ENCODE data around the gene ANP32A.

Gene ANP32A

GRCh38 chr15:68816158-68816557 is 4.5 kb downstream of the ANP32A start:
- Mint-ChIP-seq H3K4me3 (peak overlapping the region; percentile 95), H3K9me3 (no peaks in the 10 kb centered on the region), H3K36me3 (ENCODE audit: low read depth) (peaks cover 32% of the 10 kb centered on the region), H3K27me3 (no peaks in the 10 kb centered on the region), H3K4me1 (peaks cover 58% of the 10 kb centered on the region), H3K27ac (peak overlapping the region; percentile 97)
- ATAC-seq (no peak), DNase-seq (no peak)

- no peak for DNase-seq
- Mint-ChIP-seq H3K27ac (peak overlapping the region; percentile 97), H3K27me3 (no peaks in the 10 kb centered on the region), H3K36me3 (ENCODE audit: low read depth) (peaks cover 34% of the 10 kb centered on the region), H3K9me3 (no peaks in the 10 kb centered on the region), H3K4me3 (peak overlapping the region; percentile 95), H3K4me1 (peaks cover 62% of the 10 kb centered on the region)
- no peak for ATAC-seq
These were observed 5.1 kb downstream of the ANP32A start for GRCh38 chr15:68815598-68815997.

DNA sequence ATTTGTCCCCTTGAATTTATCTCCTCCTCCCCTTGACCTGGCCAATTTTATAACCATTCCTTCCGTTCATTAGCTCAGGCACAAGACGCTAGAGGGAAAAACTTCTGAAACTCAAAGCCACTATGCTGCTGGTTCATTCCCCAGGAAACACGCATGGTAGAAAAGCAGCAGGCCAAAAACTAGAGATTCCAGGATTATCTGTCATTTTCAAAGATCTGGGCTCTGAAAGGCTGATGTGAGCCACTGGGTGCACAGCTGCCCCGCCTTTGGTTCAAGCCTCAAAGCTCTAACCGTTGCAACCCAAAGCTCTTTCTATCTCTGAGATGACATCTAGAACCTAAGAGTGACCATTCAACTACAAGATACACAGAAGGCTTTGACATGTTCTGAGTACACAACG is 6.1 kb downstream of the ANP32A start:
- DNase-seq (no peak), ATAC-seq (no peak)
- Mint-ChIP-seq H3K27me3 (no peaks in the 10 kb centered on the region), H3K4me3 (no peak overlapping the region), H3K9me3 (no peaks in the 10 kb centered on the region), H3K36me3 (ENCODE audit: low read depth) (peaks cover 40% of the 10 kb centered on the region), H3K4me1 (peaks cover 72% of the 10 kb centered on the region), H3K27ac (peak overlapping the region; percentile 29)

- H3K9me3 Mint-ChIP-seq = no peaks in the 10 kb centered on the region
- peaks cover 90% of the 10 kb centered on the region for H3K4me1 Mint-ChIP-seq
- ATAC-seq (no peak), DNase-seq (no peak)
- no peak overlapping the region for H3K4me3 Mint-ChIP-seq
- peak overlapping the region; percentile 67 for H3K27ac Mint-ChIP-seq
- no peaks in the 10 kb centered on the region for H3K27me3 Mint-ChIP-seq
- peaks cover 42% of the 10 kb centered on the region for H3K36me3 Mint-ChIP-seq (ENCODE audit: low read depth)
These were observed 7.9 kb downstream of the ANP32A start for GRCh38 chr15:68812597-68813431.

DNA sequence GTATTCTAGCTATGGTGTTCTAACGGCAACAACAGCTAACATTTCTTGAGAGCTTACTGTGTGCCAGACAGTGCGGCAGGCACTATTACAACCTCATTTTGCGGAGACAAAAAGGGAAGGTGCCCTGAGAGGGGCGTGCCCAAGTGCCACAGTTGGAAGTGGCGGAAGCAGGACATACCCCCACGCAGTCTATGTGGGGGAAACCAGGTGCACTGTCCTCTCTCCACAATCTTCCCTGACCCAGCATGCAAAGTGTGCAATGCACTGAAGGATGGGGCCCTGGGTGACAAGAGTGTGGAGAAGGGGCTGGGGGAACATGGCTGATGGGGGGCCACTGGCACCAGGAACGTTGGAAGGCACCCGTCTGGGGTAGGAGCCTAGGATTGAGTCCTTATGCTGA is 8.6 kb downstream of the ANP32A start:
- Mint-ChIP-seq H3K27ac (peak overlapping the region; percentile 18), H3K36me3 (ENCODE audit: low read depth) (peaks cover 39% of the 10 kb centered on the region), H3K9me3 (no peaks in the 10 kb centered on the region), H3K4me3 (no peak overlapping the region), H3K27me3 (no peaks in the 10 kb centered on the region), H3K4me1 (peaks cover 91% of the 10 kb centered on the region)
- DNase-seq (no peak), ATAC-seq (no peak)

GRCh38 chr15:68809517-68809916 is 11.2 kb downstream of the ANP32A start:
- no peaks in the 10 kb centered on the region for H3K9me3 Mint-ChIP-seq
- no peak overlapping the region for H3K4me3 Mint-ChIP-seq
- no peak for ATAC-seq
- H3K27me3 Mint-ChIP-seq = no peaks in the 10 kb centered on the region
- H3K27ac Mint-ChIP-seq = peak overlapping the region; percentile 52
- DNase-seq = no peak
- peaks cover 28% of the 10 kb centered on the region for H3K36me3 Mint-ChIP-seq (ENCODE audit: low read depth)
- peaks cover 88% of the 10 kb centered on the region for H3K4me1 Mint-ChIP-seq

GRCh38 chr15:68808770-68809169 is 11.9 kb downstream of the ANP32A start:
- Mint-ChIP-seq H3K27ac (no peak overlapping the region), H3K9me3 (no peaks in the 10 kb centered on the region), H3K4me3 (no peak overlapping the region), H3K27me3 (no peaks in the 10 kb centered on the region), H3K36me3 (ENCODE audit: low read depth) (peaks cover 29% of the 10 kb centered on the region), H3K4me1 (peaks cover 91% of the 10 kb centered on the region)
- DNase-seq (no peak), ATAC-seq (no peak)

- no peak overlapping the region for H3K4me3 Mint-ChIP-seq
- no peak for ATAC-seq
- no peaks in the 10 kb centered on the region for H3K9me3 Mint-ChIP-seq
- no peaks in the 10 kb centered on the region for H3K27me3 Mint-ChIP-seq
- peaks cover 87% of the 10 kb centered on the region for H3K4me1 Mint-ChIP-seq
- H3K27ac Mint-ChIP-seq = no peak overlapping the region
- H3K36me3 Mint-ChIP-seq (ENCODE audit: low read depth) = peaks cover 29% of the 10 kb centered on the region
- DNase-seq = no peak
These were observed 12.6 kb downstream of the ANP32A start for GRCh38 chr15:68808091-68808490.

GRCh38 chr15:68807249-68807648 is 13.4 kb downstream of the ANP32A start:
- H3K4me3 Mint-ChIP-seq = no peak overlapping the region
- no peak for ATAC-seq
- peaks cover 28% of the 10 kb centered on the region for H3K36me3 Mint-ChIP-seq (ENCODE audit: low read depth)
- H3K4me1 Mint-ChIP-seq = peaks cover 84% of the 10 kb centered on the region
- no peak for DNase-seq
- no peak overlapping the region for H3K27ac Mint-ChIP-seq
- H3K27me3 Mint-ChIP-seq = no peaks in the 10 kb centered on the region
- no peaks in the 10 kb centered on the region for H3K9me3 Mint-ChIP-seq

DNA sequence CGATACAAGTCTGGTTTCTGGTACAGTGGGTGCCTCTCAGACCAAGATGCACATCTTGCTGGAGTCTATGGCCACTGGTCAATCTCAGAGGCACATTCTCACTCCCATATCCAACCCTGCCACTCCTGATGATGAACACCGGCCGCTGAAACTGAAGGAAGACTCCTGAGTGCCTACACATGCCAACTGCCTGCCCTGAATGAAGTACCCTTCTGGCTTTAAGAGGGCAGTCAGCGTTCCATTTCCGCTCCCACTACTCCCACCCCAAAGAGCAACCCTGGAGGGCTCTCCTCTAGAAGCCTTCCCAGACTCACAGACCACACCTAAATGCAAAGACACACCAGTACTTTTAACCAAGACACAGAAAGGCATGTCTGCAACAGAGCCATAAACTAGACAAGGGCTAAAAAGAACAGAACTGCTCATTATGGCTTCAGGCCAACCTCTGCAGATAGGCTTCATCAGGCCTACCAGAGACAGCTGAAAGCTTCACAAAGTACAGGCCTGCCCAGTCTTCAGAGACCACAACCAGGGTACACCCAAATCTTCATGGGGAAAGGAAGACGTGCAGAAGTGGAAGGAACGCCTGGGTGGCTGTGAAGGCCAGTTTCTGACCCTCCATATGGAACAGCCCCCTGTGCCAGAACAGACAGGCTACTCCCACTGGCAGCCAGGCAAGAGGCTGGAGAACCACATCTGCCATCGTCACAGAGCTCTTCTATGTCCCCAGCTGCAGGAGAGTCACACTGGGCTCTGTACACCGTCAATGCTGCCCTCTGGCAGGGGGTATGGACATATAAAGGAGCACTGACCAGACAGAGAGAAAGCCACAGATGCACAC is 14.3 kb downstream of the ANP32A start:
- Mint-ChIP-seq H3K4me3 (no peak overlapping the region), H3K27ac (no peak overlapping the region), H3K36me3 (ENCODE audit: low read depth) (peaks cover 24% of the 10 kb centered on the region), H3K9me3 (no peaks in the 10 kb centered on the region), H3K4me1 (peaks cover 83% of the 10 kb centered on the region), H3K27me3 (no peaks in the 10 kb centered on the region)
- DNase-seq = no peak
- ATAC-seq = no peak

- H3K4me3 Mint-ChIP-seq = no peak overlapping the region
- peaks cover 80% of the 10 kb centered on the region for H3K4me1 Mint-ChIP-seq
- no peak for DNase-seq
- ATAC-seq = no peak
- H3K36me3 Mint-ChIP-seq (ENCODE audit: low read depth) = peaks cover 18% of the 10 kb centered on the region
- H3K27me3 Mint-ChIP-seq = no peaks in the 10 kb centered on the region
- no peaks in the 10 kb centered on the region for H3K9me3 Mint-ChIP-seq
- H3K27ac Mint-ChIP-seq = no peak overlapping the region
These were observed 18.3 kb downstream of the ANP32A start for GRCh38 chr15:68802373-68802772.

DNA sequence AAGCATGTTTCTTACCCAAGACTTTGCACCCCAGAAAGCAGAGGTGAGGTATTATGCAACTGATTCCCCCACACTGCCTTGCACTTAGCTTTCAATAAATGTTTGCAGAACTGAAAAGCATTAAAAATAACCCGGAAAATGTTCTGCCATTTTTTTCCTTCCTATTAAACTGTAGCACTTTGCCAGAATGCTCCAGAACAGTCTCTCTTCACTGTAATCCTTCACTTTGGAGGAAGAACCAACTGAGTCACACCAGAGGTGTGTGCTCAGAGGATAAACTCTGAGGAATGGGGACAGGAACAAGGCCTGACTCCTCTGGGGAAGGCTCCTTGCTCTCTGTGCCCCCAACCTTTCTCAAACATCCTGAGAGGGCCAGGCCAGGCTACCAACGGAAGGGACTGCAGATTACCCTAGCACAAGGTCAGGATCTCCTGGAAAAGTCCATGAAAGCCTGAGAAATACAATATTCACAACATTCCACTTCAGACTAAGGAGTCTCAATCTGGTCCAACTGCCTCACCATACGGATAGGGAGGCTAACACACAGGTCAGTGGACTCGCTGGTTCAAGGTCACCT is 19.0 kb downstream of the ANP32A start:
- no peaks in the 10 kb centered on the region for H3K9me3 Mint-ChIP-seq

GRCh38 chr15:68800875-68801274 is 19.8 kb downstream of the ANP32A start:
- H3K27ac Mint-ChIP-seq = no peak overlapping the region
- peaks cover 83% of the 10 kb centered on the region for H3K4me1 Mint-ChIP-seq
- no peak overlapping the region for H3K4me3 Mint-ChIP-seq
- no peak for DNase-seq
- no peak for ATAC-seq
- peaks cover 11% of the 10 kb centered on the region for H3K36me3 Mint-ChIP-seq (ENCODE audit: low read depth)
- H3K9me3 Mint-ChIP-seq = no peaks in the 10 kb centered on the region
- H3K27me3 Mint-ChIP-seq = no peaks in the 10 kb centered on the region

More for the DNA sequence above, 19.0 kb downstream of the ANP32A start:
- Mint-ChIP-seq H3K4me3 (no peak overlapping the region), H3K27me3 (no peaks in the 10 kb centered on the region), H3K36me3 (ENCODE audit: low read depth) (peaks cover 14% of the 10 kb centered on the region), H3K27ac (no peak overlapping the region), H3K4me1 (peaks cover 82% of the 10 kb centered on the region)
- ATAC-seq = no peak
- DNase-seq = no peak

DNA sequence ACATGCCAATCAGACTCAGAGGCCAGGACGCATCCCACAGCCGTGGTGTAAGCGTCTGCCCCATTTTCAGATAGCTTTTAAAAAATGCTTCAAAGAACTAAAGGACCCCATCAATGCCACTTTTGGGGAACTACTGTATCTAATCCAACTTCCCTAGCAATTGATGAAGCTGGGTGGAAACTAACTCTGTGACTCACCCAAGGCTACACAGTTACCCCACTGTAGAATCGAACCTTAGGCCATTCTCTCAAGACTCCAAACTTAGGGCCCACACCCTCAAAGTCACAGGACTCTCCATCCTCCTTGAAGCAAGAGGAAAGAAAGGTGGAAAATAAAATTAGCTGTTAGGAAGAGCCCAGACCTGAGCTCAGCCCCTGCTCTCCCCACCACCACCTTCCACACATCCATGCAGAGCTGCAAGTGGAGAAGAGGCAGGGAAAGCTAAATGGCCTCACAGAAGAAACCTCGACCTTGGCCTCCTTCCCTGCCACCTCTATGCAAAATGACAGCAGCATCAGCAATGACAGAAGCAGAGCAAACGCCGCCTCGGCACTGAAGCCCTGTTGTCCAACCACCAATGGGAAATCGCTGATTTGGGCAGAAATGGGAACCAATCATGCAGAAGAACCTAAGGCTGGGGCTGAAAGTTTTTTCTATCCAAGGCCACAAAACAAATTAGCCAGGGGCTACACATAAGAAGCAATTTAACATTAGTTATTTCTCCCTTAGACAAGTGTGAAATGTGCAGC is 22.2 kb downstream of the ANP32A start:
- ATAC-seq (no peak), DNase-seq (no peak)
- Mint-ChIP-seq H3K27ac (no peak overlapping the region), H3K4me3 (no peak overlapping the region), H3K4me1 (peaks cover 87% of the 10 kb centered on the region), H3K27me3 (no peaks in the 10 kb centered on the region), H3K36me3 (ENCODE audit: low read depth) (peaks cover 20% of the 10 kb centered on the region), H3K9me3 (no peaks in the 10 kb centered on the region)

Measured in activated naive CD8-positive, alpha-beta T cell treated with anti-CD3 and anti-CD28 coated beads, Interleukin-2, amount 50 U/mL, for 24 hours (primary cell).